Measurements from ENCODE around the gene TBC1D1. TPM values are rescaled to one million over a fixed set of nuclear protein-coding genes. Genes with fewer than 3 reads are reported as not detected.

Gene TBC1D1
- total RNA-seq, 4 donors from 2014 or later = 206 to 258 (median 221) TPM

GRCh38 chr4:37858112-37858511, 32.8 kb upstream of the TBC1D1 start:
- intact Hi-C loops (cut with DNase I) = no loop called here
- no peaks in the 10 kb centered on the region for H3K9me3 ChIP-seq
- H3K4me1 ChIP-seq = peaks cover 0 to 14% (median 12%) of the 10 kb centered on the region in 4 donors
- TF ChIP-seq EP300 (IDR thresholded peaks at IDR 0.05) = no peak
- TF ChIP-seq POLR2A (IDR thresholded peaks at IDR 0.05; ENCODE audit: low read depth) = no peak
- no peak for TF ChIP-seq CTCF (IDR thresholded peaks at IDR 0.05)
- TF ChIP-seq POLR2AphosphoS5 (IDR thresholded peaks at IDR 0.05) = no peak
- H3K27me3 ChIP-seq = no peaks in the 10 kb centered on the region
- WGBS = 87% methylated on average over 4 of the region's 4 CpGs
- DNase-seq (ENCODE audit: extremely low spot score) = no peak
- no peak overlapping the region for H3K4me3 ChIP-seq
- H3K36me3 ChIP-seq = peaks cover 0 to 53% (median 34%) of the 10 kb centered on the region in 4 donors
- no peak overlapping the region for H3K27ac ChIP-seq (replicated peaks in 1 of 4)

GRCh38 chr4:37858872-37859271, 32.0 kb upstream of the TBC1D1 start:
- no peaks in the 10 kb centered on the region for H3K9me3 ChIP-seq
- peaks cover 0 to 51% (median 34%) of the 10 kb centered on the region in 4 donors for H3K36me3 ChIP-seq
- H3K27ac ChIP-seq (replicated peaks in 1 of 4) = no peak overlapping the region
- peaks cover 0 to 14% (median 12%) of the 10 kb centered on the region in 4 donors for H3K4me1 ChIP-seq
- H3K27me3 ChIP-seq = no peaks in the 10 kb centered on the region
- no peak for TF ChIP-seq EP300 (IDR thresholded peaks at IDR 0.05)
- H3K4me3 ChIP-seq = no peak overlapping the region
- intact Hi-C loops (cut with DNase I) = no loop called here
- no peak for DNase-seq (ENCODE audit: extremely low spot score)

DNA sequence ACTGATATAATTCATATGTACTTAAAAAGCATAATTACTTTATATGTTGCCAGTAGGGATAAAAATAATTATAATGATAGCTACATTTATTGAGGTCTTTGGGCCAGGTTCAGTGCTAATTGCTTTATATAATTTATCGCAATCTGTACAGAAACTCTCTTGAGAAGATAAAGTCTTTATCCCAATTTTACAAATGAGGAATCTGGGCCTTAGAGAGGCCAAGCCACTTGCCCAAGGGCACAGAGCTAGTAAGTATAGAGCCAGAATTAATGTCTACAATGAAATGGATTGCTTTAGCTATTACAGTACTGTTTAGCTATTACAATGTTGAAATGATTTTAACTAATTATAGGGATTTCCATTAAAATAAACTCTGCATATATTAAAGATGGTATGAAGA, 30.6 kb upstream of the TBC1D1 start:
- intact Hi-C loops (cut with DNase I) = no loop called here
- no peak for DNase-seq (ENCODE audit: extremely low spot score)
- TF ChIP-seq EP300 (IDR thresholded peaks at IDR 0.05) = no peak
- TF ChIP-seq CTCF (IDR thresholded peaks at IDR 0.05) = no peak
- no peak for TF ChIP-seq POLR2AphosphoS5 (IDR thresholded peaks at IDR 0.05)
- no peak for TF ChIP-seq POLR2A (IDR thresholded peaks at IDR 0.05; ENCODE audit: low read depth)
- H3K9me3 ChIP-seq = no peaks in the 10 kb centered on the region
- WGBS = 100% methylated on average over 1 of the region's 1 CpG
- H3K27me3 ChIP-seq = no peaks in the 10 kb centered on the region
- H3K27ac ChIP-seq (replicated peaks in 1 of 4) = peak overlapping the region in 1 of 4 donors; percentile 11
- H3K4me3 ChIP-seq = no peak overlapping the region
- H3K36me3 ChIP-seq = peaks cover 0 to 46% (median 30%) of the 10 kb centered on the region in 4 donors
- peaks cover 0 to 22% (median 20%) of the 10 kb centered on the region in 4 donors for H3K4me1 ChIP-seq

DNA sequence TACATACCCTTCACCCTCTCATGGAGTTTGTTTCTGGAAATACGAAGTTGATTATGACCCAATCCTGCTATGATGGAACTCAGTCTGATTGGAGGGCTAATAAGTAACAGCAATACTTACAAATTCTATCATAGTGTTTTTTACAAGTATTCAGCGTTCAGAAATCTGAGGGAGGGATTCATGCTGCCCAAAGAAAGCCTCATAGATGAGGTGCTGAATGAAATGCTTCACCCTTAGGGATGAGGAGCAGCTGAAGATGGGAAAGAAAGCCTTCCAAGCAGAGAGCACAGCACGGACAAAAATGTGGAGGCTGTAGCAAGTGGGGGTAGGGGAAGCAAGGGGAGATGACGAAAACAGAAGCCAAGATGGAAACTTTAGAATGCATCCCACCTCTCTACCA, 27.9 kb upstream of the TBC1D1 start:
- no peak for DNase-seq (ENCODE audit: extremely low spot score)
- intact Hi-C loops (cut with DNase I) = no loop called here
- WGBS = 80% methylated on average over 4 of the region's 4 CpGs
- Histone ChIP-seq H3K27me3 (no peaks in the 10 kb centered on the region), H3K4me3 (no peak overlapping the region), H3K9me3 (no peaks in the 10 kb centered on the region), H3K4me1 (peaks cover 8 to 34% (median 30%) of the 10 kb centered on the region in 4 donors), H3K27ac (replicated peaks in 1 of 4) (no peak overlapping the region), H3K36me3 (peaks cover 0 to 33% (median 15%) of the 10 kb centered on the region in 4 donors)
- no peak for TF ChIP-seq POLR2AphosphoS5 (IDR thresholded peaks at IDR 0.05)
- no peak for TF ChIP-seq CTCF (IDR thresholded peaks at IDR 0.05)
- TF ChIP-seq EP300 (IDR thresholded peaks at IDR 0.05) = no peak
- no peak for TF ChIP-seq POLR2A (IDR thresholded peaks at IDR 0.05; ENCODE audit: low read depth)

- intact Hi-C loops (cut with DNase I) = no loop called here
- no peaks in the 10 kb centered on the region for H3K27me3 ChIP-seq
Observed at GRCh38 chr4:37864786-37865185, 26.1 kb upstream of the TBC1D1 start.

More at GRCh38 chr4:37864786-37865185, 26.1 kb upstream of the TBC1D1 start:
- Histone ChIP-seq H3K4me3 (no peak overlapping the region), H3K27ac (replicated peaks in 1 of 4) (peak overlapping the region in 2 of 4 donors; percentile 30 to 57), H3K36me3 (peaks cover 0 to 26% (median 10%) of the 10 kb centered on the region in 4 donors), H3K9me3 (no peaks in the 10 kb centered on the region), H3K4me1 (peaks cover 8 to 36% (median 30%) of the 10 kb centered on the region in 4 donors)
- 90% methylated on average over 4 of the region's 4 CpGs for WGBS
- DNase-seq (ENCODE audit: extremely low spot score) = no peak
- TF ChIP-seq POLR2AphosphoS5 (IDR thresholded peaks at IDR 0.05) (no peak), CTCF (IDR thresholded peaks at IDR 0.05) (no peak), POLR2A (IDR thresholded peaks at IDR 0.05; ENCODE audit: low read depth) (no peak), EP300 (IDR thresholded peaks at IDR 0.05) (no peak)

Data from esophagus muscularis mucosa (tissue), 4 donors.